PC-9 (cell line): ENCODE data around the gene PLXDC2. TPM values are rescaled to one million over a fixed set of nuclear protein-coding genes. Genes with fewer than 3 reads are reported as not detected.

Experiments used
- BruUV-seq: library from RNA; stranded (reverse); fragments of 400-500 nt; replicated peaks from 2 replicates; lab custom pipeline; 2021; lab: Mats Ljungman, UMichigan
- CTCF ChIA-PET: fragments of 300-600 bp; sonication (Branson Sonifier 250); formaldehyde crosslinking; loops from one replicate; lab custom pipeline; 2022; ENCODE audit warnings: antibody characterized with exemption; lab: Charles Lee
- POLR2A ChIA-PET: fragments of 300-600 bp; sonication (Branson Sonifier 250); formaldehyde crosslinking; loops from one replicate; lab custom pipeline; 2022; ENCODE audit warnings: antibody characterized with exemption; ENCODE audit not compliant: unreplicated experiment; lab: Charles Lee
- DNase-seq, 2 experiments: peaks; one replicate each; pipeline versions ENCODE4 v3.0.0 to v3.0.0-alpha.2; 2015 to 2022; ENCODE audit warnings: mixed read lengths in 1 of 2
- H2AFZ ChIP-seq: fragments of 200-600 bp; sonication (generic); 2 replicates; pipeline ENCODE4 v1.8.1; 2017; ENCODE audit warnings: antibody characterized with exemption
- H3F3A ChIP-seq: fragments of 200-600 bp; sonication (generic); 2 replicates; pipeline ENCODE4 v1.8.1; 2017; ENCODE audit warnings: antibody characterized with exemption, mild to moderate bottlenecking, low read depth; ENCODE audit not compliant: insufficient read depth
- H3K27ac ChIP-seq: fragments of 200-600 bp; sonication (generic); 2 replicates; pipeline ENCODE4 v1.6.1; 2016; ENCODE audit warnings: mixed run types
- H3K27me3 ChIP-seq: fragments of 200-600 bp; sonication (generic); 2 replicates; pipeline ENCODE4 v1.6.1; 2016; ENCODE audit warnings: low read depth, mixed run types; ENCODE audit not compliant: insufficient read depth
- H3K36me3 ChIP-seq: fragments of 200-600 bp; sonication (generic); 2 replicates; pipeline ENCODE4 v1.6.1; 2016; ENCODE audit warnings: low read depth, mixed run types
- H3K4me1 ChIP-seq: fragments of 200-600 bp; sonication (generic); replicated peaks from 2 replicates; pipeline ENCODE4 v1.6.1; 2016; ENCODE audit warnings: mixed run types; ENCODE audit not compliant: insufficient read depth
- H3K4me2 ChIP-seq: fragments of 200-600 bp; sonication (generic); 2 replicates; pipeline ENCODE4 v1.6.1; 2017; ENCODE audit warnings: mixed run types
- H3K4me3 ChIP-seq: fragments of 200-600 bp; sonication (generic); 2 replicates; pipeline ENCODE4 v1.6.1; 2016; ENCODE audit warnings: mixed run types
- H3K79me2 ChIP-seq: fragments of 200-600 bp; sonication (generic); 2 replicates; pipeline ENCODE4 v1.6.1; 2017; ENCODE audit warnings: low read depth, mixed run types
- H3K9me2 ChIP-seq: fragments of 200-600 bp; sonication (generic); 2 replicates; pipeline ENCODE4 v1.8.1; 2017; ENCODE audit warnings: mild to moderate bottlenecking; ENCODE audit not compliant: insufficient read depth
- H3K9me3 ChIP-seq: fragments of 200-600 bp; sonication (generic); 2 replicates; pipeline ENCODE4 v1.8.1; 2016; ENCODE audit warnings: low read depth; ENCODE audit not compliant: insufficient read depth
- H4K20me1 ChIP-seq: fragments of 200-600 bp; sonication (generic); 2 replicates; pipeline ENCODE4 v1.8.1; 2017; ENCODE audit not compliant: insufficient read depth
- EZH2 ChIP-seq: fragments of 200-600 bp; sonication (generic); IDR thresholded peaks from 2 replicates; pipeline ENCODE4 v1.8.0; 2017; ENCODE audit warnings: antibody characterized with exemption, low read depth
- intact Hi-C: fragments of 100-400 bp; cut with micrococcal nuclease; formaldehyde crosslinking; loops from one replicate; pipeline ENCODE4 v1.10.0; 2022; ENCODE audit not compliant: unreplicated experiment
- total RNA-seq: library from RNA; stranded (reverse); gene quantifications from 2 replicates; pipeline ENCODE4 v1.2.3, GENCODE V29; 2021
- TF ChIP-seq, protein P1 (sequence below): fragments of 200-600 bp; sonication (generic); conservative IDR thresholded peaks from 2 replicates; pipeline ENCODE4 v1.6.1; 2017; ENCODE audit warnings: mixed run types, antibody characterized with exemption, mild to moderate bottlenecking, moderate library complexity

Gene PLXDC2
- total RNA-seq, 1 experiment from 2014 or later, result not detected

DNA sequence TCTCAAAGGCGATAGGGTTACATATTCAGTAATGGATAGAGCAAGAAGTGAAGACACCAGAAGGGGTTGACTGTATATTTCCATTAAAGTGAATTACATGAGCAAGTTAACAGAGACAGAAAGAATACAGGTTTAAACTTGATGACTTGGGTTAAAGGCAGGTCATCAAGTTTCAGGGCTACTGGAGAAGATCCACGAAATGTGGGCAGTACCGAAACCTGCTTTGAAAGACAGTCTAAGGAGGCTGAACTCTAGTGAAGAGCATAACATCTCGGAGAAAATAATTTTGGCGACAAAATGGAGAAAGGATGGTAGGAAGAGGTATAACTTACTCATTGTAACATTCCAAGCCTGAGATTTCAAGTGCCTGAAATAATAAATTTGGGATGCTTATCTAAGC lies 26.6 kb upstream of the PLXDC2 start:
- DNase-seq, result no peak
- Histone ChIP-seq H3K36me3 (no peaks in the 10 kb centered on the region), H2AFZ (no peak overlapping the region), H3K4me1 (no peaks in the 10 kb centered on the region), H3K79me2 (no peaks in the 10 kb centered on the region), H3K9me2 (no peaks in the 10 kb centered on the region), H3F3A (no peaks in the 10 kb centered on the region), H3K27me3 (no peaks in the 10 kb centered on the region), H4K20me1 (no peaks in the 10 kb centered on the region), H3K9me3 (no peaks in the 10 kb centered on the region), H3K4me3 (no peak overlapping the region), H3K4me2 (no peak overlapping the region), H3K27ac (no peak overlapping the region)
- intact Hi-C loops, result no loop called here
- no TSS peak for BruUV-seq
- POLR2A ChIA-PET, result no interaction called here
- CTCF ChIA-PET, result no interaction called here
- no peak for TF ChIP-seq EZH2
- TF ChIP-seq, protein P1, sequence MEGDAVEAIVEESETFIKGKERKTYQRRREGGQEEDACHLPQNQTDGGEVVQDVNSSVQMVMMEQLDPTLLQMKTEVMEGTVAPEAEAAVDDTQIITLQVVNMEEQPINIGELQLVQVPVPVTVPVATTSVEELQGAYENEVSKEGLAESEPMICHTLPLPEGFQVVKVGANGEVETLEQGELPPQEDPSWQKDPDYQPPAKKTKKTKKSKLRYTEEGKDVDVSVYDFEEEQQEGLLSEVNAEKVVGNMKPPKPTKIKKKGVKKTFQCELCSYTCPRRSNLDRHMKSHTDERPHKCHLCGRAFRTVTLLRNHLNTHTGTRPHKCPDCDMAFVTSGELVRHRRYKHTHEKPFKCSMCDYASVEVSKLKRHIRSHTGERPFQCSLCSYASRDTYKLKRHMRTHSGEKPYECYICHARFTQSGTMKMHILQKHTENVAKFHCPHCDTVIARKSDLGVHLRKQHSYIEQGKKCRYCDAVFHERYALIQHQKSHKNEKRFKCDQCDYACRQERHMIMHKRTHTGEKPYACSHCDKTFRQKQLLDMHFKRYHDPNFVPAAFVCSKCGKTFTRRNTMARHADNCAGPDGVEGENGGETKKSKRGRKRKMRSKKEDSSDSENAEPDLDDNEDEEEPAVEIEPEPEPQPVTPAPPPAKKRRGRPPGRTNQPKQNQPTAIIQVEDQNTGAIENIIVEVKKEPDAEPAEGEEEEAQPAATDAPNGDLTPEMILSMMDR, result no peak

DNA sequence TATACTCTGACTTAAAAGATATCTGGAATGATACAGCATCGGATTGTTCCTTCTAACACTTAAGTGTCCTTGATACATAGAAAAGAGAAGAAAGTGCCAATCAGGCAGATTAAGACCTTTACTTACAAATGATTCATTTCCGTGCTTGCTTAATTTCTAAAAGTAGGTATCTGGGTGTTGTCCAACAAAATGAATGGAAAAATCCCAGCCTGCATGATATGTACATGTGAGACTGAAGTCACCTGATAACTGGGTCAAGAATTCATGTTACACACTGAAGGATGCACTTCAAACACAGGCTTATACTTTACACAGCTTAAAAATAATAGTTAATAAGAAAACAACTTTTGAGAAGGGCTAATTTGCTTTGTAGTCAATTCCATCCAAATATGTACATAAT lies 25.2 kb upstream of the PLXDC2 start:
- BruUV-seq, result no TSS peak
- no peak for DNase-seq
- intact Hi-C loops, result no loop called here
- Histone ChIP-seq H3K4me2 (no peak overlapping the region), H3K36me3 (no peaks in the 10 kb centered on the region), H3K27ac (no peak overlapping the region), H3K4me1 (no peaks in the 10 kb centered on the region), H3K4me3 (no peak overlapping the region), H3K27me3 (no peaks in the 10 kb centered on the region), H3K9me3 (no peaks in the 10 kb centered on the region), H4K20me1 (no peaks in the 10 kb centered on the region), H3K9me2 (no peaks in the 10 kb centered on the region), H3F3A (no peaks in the 10 kb centered on the region), H2AFZ (no peak overlapping the region), H3K79me2 (no peaks in the 10 kb centered on the region)
- CTCF ChIA-PET, result no interaction called here
- TF ChIP-seq, protein P1, result no peak
- TF ChIP-seq EZH2, result no peak
- POLR2A ChIA-PET, result no interaction called here

DNA sequence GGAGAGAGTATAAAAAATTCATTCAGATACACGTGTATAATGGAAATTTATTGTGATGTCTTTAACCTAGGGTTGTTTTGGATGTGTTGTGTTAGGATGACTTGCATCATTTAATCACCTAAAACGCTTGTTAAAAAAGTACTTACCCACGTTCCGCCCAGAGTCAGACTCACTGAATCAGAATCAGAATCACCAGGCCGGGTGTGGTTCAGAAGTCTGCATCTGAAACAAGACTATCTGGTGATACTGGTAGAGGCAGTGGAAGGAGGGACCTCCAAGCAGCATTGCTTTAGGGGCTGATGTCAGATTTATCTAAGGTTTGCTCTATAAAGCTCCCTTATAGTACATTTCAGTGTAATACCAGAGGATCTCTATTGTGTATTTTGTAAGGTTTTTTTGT lies 20.5 kb upstream of the PLXDC2 start:
- H3K4me3 ChIP-seq, result no peak overlapping the region
- no peaks in the 10 kb centered on the region for H4K20me1 ChIP-seq
- CTCF ChIA-PET, result interaction anchor here (0.6 kb wide), 1 partner anchor 816 kb away, joined by 5 read pairs; no protein-coding TSS in a partner anchor
- BruUV-seq, result no TSS peak
- H3K4me1 ChIP-seq, result no peaks in the 10 kb centered on the region
- no peak overlapping the region for H3K27ac ChIP-seq
- H3K4me2 ChIP-seq, result no peak overlapping the region
- H3K9me2 ChIP-seq, result no peaks in the 10 kb centered on the region
- no peak for DNase-seq
- H3F3A ChIP-seq, result no peaks in the 10 kb centered on the region
- H3K79me2 ChIP-seq, result no peaks in the 10 kb centered on the region
- intact Hi-C loops, result no loop called here
- H3K36me3 ChIP-seq, result no peaks in the 10 kb centered on the region
- TF ChIP-seq, protein P1, result no peak
- TF ChIP-seq EZH2, result no peak
- POLR2A ChIA-PET, result no interaction called here
- no peaks in the 10 kb centered on the region for H3K27me3 ChIP-seq
- H2AFZ ChIP-seq, result no peak overlapping the region
- H3K9me3 ChIP-seq, result no peaks in the 10 kb centered on the region
